Measurements from ENCODE around the gene BSN. TPM values are rescaled to one million over a fixed set of nuclear protein-coding genes. Genes with fewer than 3 reads are reported as not detected.

BSN gene, protein sequence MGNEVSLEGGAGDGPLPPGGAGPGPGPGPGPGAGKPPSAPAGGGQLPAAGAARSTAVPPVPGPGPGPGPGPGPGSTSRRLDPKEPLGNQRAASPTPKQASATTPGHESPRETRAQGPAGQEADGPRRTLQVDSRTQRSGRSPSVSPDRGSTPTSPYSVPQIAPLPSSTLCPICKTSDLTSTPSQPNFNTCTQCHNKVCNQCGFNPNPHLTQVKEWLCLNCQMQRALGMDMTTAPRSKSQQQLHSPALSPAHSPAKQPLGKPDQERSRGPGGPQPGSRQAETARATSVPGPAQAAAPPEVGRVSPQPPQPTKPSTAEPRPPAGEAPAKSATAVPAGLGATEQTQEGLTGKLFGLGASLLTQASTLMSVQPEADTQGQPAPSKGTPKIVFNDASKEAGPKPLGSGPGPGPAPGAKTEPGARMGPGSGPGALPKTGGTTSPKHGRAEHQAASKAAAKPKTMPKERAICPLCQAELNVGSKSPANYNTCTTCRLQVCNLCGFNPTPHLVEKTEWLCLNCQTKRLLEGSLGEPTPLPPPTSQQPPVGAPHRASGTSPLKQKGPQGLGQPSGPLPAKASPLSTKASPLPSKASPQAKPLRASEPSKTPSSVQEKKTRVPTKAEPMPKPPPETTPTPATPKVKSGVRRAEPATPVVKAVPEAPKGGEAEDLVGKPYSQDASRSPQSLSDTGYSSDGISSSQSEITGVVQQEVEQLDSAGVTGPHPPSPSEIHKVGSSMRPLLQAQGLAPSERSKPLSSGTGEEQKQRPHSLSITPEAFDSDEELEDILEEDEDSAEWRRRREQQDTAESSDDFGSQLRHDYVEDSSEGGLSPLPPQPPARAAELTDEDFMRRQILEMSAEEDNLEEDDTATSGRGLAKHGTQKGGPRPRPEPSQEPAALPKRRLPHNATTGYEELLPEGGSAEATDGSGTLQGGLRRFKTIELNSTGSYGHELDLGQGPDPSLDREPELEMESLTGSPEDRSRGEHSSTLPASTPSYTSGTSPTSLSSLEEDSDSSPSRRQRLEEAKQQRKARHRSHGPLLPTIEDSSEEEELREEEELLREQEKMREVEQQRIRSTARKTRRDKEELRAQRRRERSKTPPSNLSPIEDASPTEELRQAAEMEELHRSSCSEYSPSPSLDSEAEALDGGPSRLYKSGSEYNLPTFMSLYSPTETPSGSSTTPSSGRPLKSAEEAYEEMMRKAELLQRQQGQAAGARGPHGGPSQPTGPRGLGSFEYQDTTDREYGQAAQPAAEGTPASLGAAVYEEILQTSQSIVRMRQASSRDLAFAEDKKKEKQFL (N-terminal part only)
- polyA plus RNA-seq (2013, experiment 1 of 2): 0.14 TPM
- polyA plus RNA-seq (2013, experiment 2 of 2): 0.12 TPM

DNA sequence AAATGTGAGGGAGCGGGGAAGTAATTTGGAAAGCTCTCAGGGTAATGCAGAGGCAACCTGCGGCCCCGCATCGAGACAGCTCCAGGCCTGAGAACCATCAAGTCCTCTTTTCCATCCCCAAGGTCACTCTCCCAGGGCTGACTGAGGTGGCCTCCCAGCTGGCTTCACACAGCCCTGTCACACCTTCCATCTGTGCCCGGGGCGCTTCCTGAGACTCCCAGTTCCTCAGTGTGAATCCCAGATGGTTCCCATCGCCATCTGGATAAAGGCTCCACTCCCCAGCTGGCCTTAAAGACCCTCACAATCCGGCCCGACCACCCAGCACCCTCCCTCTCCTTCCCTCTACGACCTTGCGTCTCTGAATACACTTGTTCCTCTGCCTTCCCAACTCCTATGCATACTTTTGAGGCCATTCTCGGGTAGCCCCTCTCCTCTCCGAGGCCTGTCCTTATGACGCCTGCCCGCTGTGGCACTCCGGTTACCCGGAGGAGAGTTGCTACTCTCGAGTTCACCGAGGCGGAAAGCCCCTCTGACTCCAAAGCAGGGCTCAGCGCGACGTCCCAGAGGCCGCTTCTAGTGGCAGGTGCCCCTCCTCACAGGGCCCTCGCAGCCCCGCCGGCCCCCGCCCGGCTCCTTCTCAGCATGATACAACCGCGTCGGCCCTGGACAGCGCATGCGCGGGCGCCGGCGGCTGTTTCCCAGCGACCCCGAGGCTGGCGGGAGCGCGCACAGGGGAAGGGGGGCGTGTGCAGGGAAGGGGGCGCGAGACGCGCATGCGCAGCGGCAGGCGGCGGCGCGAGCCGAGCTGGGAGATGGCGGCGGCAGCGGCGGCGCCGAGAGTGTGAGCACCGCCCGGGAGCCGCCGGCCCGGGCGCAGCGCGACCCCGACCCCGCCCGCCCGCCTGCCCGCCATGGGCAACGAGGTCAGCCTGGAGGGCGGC is at the start of gene BSN:
Gene BSN, plus strand, starts transcription at position 786 of the 941 bp plus-strand sequence. Its CDS starts 126 bp downstream, at position 912.
- Histone ChIP-seq H2AK5ac (ENCODE audit: low read depth, low read length) (peak within 1 kb of the TSS; percentile 1), H3K36me3 (replicated peaks in 1 of 2; ENCODE audit: control insufficient read depth in 2 of 2, insufficient read depth in 2 of 2, low read length in 2 of 2) (no peaks in the 10 kb centered on the region), H2BK120ac (ENCODE audit: low read depth, low read length) (no peak within 1 kb of the TSS), H4K8ac (ENCODE audit: low read depth, low read length) (no peak within 1 kb of the TSS), H3K23ac (ENCODE audit: low read depth, low read length, poor library complexity) (peak within 1 kb of the TSS; percentile 0), H3K14ac (ENCODE audit: low read length) (peak within 1 kb of the TSS; percentile 4), H2BK15ac (ENCODE audit: low read length) (peak within 1 kb of the TSS; percentile 57), H3K4me2 (ENCODE audit: insufficient read depth, low read length, poor library complexity, severe bottlenecking) (peak within 1 kb of the TSS; percentile 90), H3K4me1 (ENCODE audit: control insufficient read depth in 2 of 2, insufficient read depth in 1 of 2, low read depth in 1 of 2, low read length in 2 of 2) (peaks cover 6 to 19% of the 10 kb centered on the region in 2 donors), H2BK12ac (ENCODE audit: low read length) (no peak within 1 kb of the TSS), H3K9ac (ENCODE audit: low read depth, low read length, poor library complexity) (peak within 1 kb of the TSS; percentile 85), H3K9me3 (replicated peaks in 1 of 2; ENCODE audit: control insufficient read depth in 2 of 2, insufficient read depth in 1 of 2, low read depth in 1 of 2, low read length in 2 of 2) (no peaks in the 10 kb centered on the region), H4K91ac (ENCODE audit: low read depth, low read length, poor library complexity) (no peak within 1 kb of the TSS), H2AFZ (ENCODE audit: low read length) (peak within 1 kb of the TSS; percentile 98), H3K79me1 (ENCODE audit: low read depth, low read length) (no peaks in the 10 kb centered on the region), H2BK5ac (ENCODE audit: low read length) (no peak within 1 kb of the TSS), H3K4me3 (ENCODE audit: low read length in 2 of 2) (peak within 1 kb of the TSS; percentile 55 to 84), H3K4ac (ENCODE audit: low read length) (no peak within 1 kb of the TSS), H3K27ac (replicated peaks; ENCODE audit: low read length) (peak within 1 kb of the TSS; percentile 59), H3K18ac (ENCODE audit: low read length) (peak within 1 kb of the TSS; percentile 78), H3K27me3 (ENCODE audit: control insufficient read depth in 3 of 3, insufficient read depth in 3 of 3, low read depth in 1 of 3, low read length in 3 of 3) (peaks cover 0 to 5% (median 0%) of the 10 kb centered on the region in 3 experiments)
- DNase-seq (ENCODE audit: low spot score): peak; percentile 97
- no CpG with 5 or more reads among the region's 76 CpGs for WGBS, 2 donors (ENCODE audit: extremely low coverage in 2 of 2, insufficient read length in 2 of 2, insufficient replicate concordance in 1 of 2)

DNA sequence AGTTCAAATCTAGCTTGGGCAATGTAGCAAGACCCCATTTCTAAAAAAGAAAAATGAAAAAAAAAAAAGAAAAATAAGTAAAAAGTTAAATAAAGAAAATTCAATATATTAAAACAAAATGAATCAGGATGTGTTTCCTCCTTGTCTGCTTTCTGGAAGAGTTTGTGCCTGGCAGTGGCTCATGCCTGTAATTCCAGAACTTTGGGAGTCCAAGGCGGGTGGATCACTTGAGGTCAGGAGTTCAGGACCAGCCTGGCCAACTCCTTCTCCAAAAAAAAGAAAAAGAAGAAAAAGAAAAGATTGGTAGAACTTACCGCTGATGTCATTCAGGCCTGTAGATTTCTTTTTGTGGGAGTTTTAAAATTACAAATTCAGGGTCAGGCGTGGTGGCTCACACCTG is 47.4 kb upstream of the BSN start:
- H3K4me3 ChIP-seq (ENCODE audit: low read length in 2 of 2): no peak overlapping the region
- H3K9ac ChIP-seq (ENCODE audit: low read depth, low read length, poor library complexity): no peak overlapping the region
- no peak for DNase-seq (ENCODE audit: low spot score)
- H4K91ac ChIP-seq (ENCODE audit: low read depth, low read length, poor library complexity): no peak overlapping the region
- H2AFZ ChIP-seq (ENCODE audit: low read length): no peak overlapping the region
- no peak overlapping the region for H3K14ac ChIP-seq (ENCODE audit: low read length)
- H3K4me1 ChIP-seq (ENCODE audit: control insufficient read depth in 2 of 2, insufficient read depth in 1 of 2, low read depth in 1 of 2, low read length in 2 of 2): no peaks in the 10 kb centered on the region
- no peaks in the 10 kb centered on the region for H3K27me3 ChIP-seq (ENCODE audit: control insufficient read depth in 3 of 3, insufficient read depth in 3 of 3, low read depth in 1 of 3, low read length in 3 of 3)
- no peak overlapping the region for H2BK5ac ChIP-seq (ENCODE audit: low read length)
- no CpG with 5 or more reads among the region's 3 CpGs for WGBS, 2 donors (ENCODE audit: extremely low coverage in 2 of 2, insufficient read length in 2 of 2, insufficient replicate concordance in 1 of 2)
- no peak overlapping the region for H3K27ac ChIP-seq (replicated peaks; ENCODE audit: low read length)
- peaks cover 0 to 2% of the 10 kb centered on the region in 2 donors for H3K9me3 ChIP-seq (replicated peaks in 1 of 2; ENCODE audit: control insufficient read depth in 2 of 2, insufficient read depth in 1 of 2, low read depth in 1 of 2, low read length in 2 of 2)
- no peak overlapping the region for H2BK15ac ChIP-seq (ENCODE audit: low read length)
- H3K79me1 ChIP-seq (ENCODE audit: low read depth, low read length): peaks cover 5% of the 10 kb centered on the region
- no peak overlapping the region for H3K23ac ChIP-seq (ENCODE audit: low read depth, low read length, poor library complexity)
- no peak overlapping the region for H3K4ac ChIP-seq (ENCODE audit: low read length)
- H3K36me3 ChIP-seq (replicated peaks in 1 of 2; ENCODE audit: control insufficient read depth in 2 of 2, insufficient read depth in 2 of 2, low read length in 2 of 2): peaks cover 18 to 25% of the 10 kb centered on the region in 2 donors
- H2BK12ac ChIP-seq (ENCODE audit: low read length): no peak overlapping the region
- H3K18ac ChIP-seq (ENCODE audit: low read length): no peak overlapping the region
- no peak overlapping the region for H4K8ac ChIP-seq (ENCODE audit: low read depth, low read length)
- H3K4me2 ChIP-seq (ENCODE audit: insufficient read depth, low read length, poor library complexity, severe bottlenecking): no peak overlapping the region
- H2BK120ac ChIP-seq (ENCODE audit: low read depth, low read length): no peak overlapping the region
- no peak overlapping the region for H2AK5ac ChIP-seq (ENCODE audit: low read depth, low read length)

DNA sequence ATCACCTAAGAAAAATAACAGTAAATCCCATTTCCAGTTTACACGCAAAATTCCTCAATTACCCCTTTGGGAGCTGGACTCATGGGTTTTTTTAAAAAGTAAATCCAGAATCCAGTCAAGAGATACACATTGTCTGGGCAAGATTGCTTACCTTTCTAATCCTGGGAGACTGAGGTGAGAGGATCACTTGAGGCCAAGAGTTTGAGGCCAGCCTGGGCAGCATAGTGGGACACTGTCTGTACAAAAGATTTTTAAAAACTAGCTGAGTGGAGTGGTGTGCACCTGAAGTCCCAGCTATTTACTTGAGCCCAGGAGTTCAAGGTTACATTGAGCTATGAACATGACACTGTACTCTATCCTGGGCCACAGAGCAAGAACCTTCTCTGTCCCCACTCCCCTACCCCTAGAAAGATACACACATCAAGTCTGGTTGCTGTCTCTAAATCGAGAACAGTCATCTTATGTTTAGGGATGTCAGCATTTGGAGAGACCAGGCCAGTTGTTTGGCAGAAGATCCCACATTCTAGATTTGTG is 45.2 kb upstream of the BSN start:
- WGBS, 2 donors (ENCODE audit: extremely low coverage in 2 of 2, insufficient read length in 2 of 2, insufficient replicate concordance in 1 of 2): no CpG with 5 or more reads among the region's 2 CpGs
- H4K8ac ChIP-seq (ENCODE audit: low read depth, low read length): no peak overlapping the region
- no peak overlapping the region for H3K27ac ChIP-seq (replicated peaks; ENCODE audit: low read length)

More for the DNA sequence above, 45.2 kb upstream of the BSN start:
- Histone ChIP-seq H3K14ac (ENCODE audit: low read length) (no peak overlapping the region), H3K4ac (ENCODE audit: low read length) (no peak overlapping the region), H2BK5ac (ENCODE audit: low read length) (no peak overlapping the region), H2BK15ac (ENCODE audit: low read length) (no peak overlapping the region), H3K4me1 (ENCODE audit: control insufficient read depth in 2 of 2, insufficient read depth in 1 of 2, low read depth in 1 of 2, low read length in 2 of 2) (no peaks in the 10 kb centered on the region), H3K4me3 (ENCODE audit: low read length in 2 of 2) (no peak overlapping the region), H3K27me3 (ENCODE audit: control insufficient read depth in 3 of 3, insufficient read depth in 3 of 3, low read depth in 1 of 3, low read length in 3 of 3) (no peaks in the 10 kb centered on the region), H2BK120ac (ENCODE audit: low read depth, low read length) (no peak overlapping the region), H2BK12ac (ENCODE audit: low read length) (no peak overlapping the region), H3K4me2 (ENCODE audit: insufficient read depth, low read length, poor library complexity, severe bottlenecking) (no peak overlapping the region), H3K36me3 (replicated peaks in 1 of 2; ENCODE audit: control insufficient read depth in 2 of 2, insufficient read depth in 2 of 2, low read length in 2 of 2) (peaks cover 23 to 41% of the 10 kb centered on the region in 2 donors), H2AFZ (ENCODE audit: low read length) (no peak overlapping the region), H4K91ac (ENCODE audit: low read depth, low read length, poor library complexity) (no peak overlapping the region), H2AK5ac (ENCODE audit: low read depth, low read length) (no peak overlapping the region), H3K9me3 (replicated peaks in 1 of 2; ENCODE audit: control insufficient read depth in 2 of 2, insufficient read depth in 1 of 2, low read depth in 1 of 2, low read length in 2 of 2) (peaks cover 0 to 2% of the 10 kb centered on the region in 2 donors), H3K79me1 (ENCODE audit: low read depth, low read length) (peaks cover 3% of the 10 kb centered on the region), H3K18ac (ENCODE audit: low read length) (no peak overlapping the region), H3K23ac (ENCODE audit: low read depth, low read length, poor library complexity) (no peak overlapping the region), H3K9ac (ENCODE audit: low read depth, low read length, poor library complexity) (no peak overlapping the region)
- no peak for DNase-seq (ENCODE audit: low spot score)

Data from neuronal stem cell (in vitro differentiated cells).